ENCODE measurements around the gene TRIM8.

TRIM8 gene

GRCh38 chr10:102701796-102702195 lies 57.5 kb downstream of the TRIM8 start:
- no peak for DNase-seq (ENCODE audit: low spot score)

GRCh38 chr10:102702742-102703141 lies 58.5 kb downstream of the TRIM8 start:
- DNase-seq (ENCODE audit: low spot score): no peak

- DNase-seq (ENCODE audit: low spot score): no peak
These were observed 60.6 kb downstream of the TRIM8 start for GRCh38 chr10:102704915-102705314.

- no peak for DNase-seq (ENCODE audit: low spot score)
These were observed 61.3 kb downstream of the TRIM8 start for GRCh38 chr10:102705531-102705930.
